Ishikawa (cell line): ENCODE results near the gene ATP6V1G2.

Source experiments
- CEBPB ChIP-seq: IDR thresholded peaks from 2 replicates; pipeline ENCODE4 v1.6.1; 2012
- CREB1 ChIP-seq: IDR thresholded peaks from 2 replicates; pipeline ENCODE4 v1.6.1; 2012; ENCODE audit warnings: low read depth
- EGR1 ChIP-seq: IDR thresholded peaks from 2 replicates; pipeline ENCODE4 v1.6.1; 2012
- EP300 ChIP-seq: IDR thresholded peaks from 2 replicates; pipeline ENCODE4 v1.6.1; 2012; ENCODE audit warnings: borderline replicate concordance
- FOXM1 ChIP-seq: IDR thresholded peaks from 2 replicates; pipeline ENCODE4 v1.6.1; 2012; ENCODE audit warnings: low read depth, borderline replicate concordance
- MAX ChIP-seq: IDR thresholded peaks from 2 replicates; pipeline ENCODE4 v1.6.1; 2012
- NFIC ChIP-seq: IDR thresholded peaks from 2 replicates; pipeline ENCODE4 v1.6.1; 2012
- RAD21 ChIP-seq: IDR thresholded peaks from 2 replicates; pipeline ENCODE4 v1.6.1; 2012; ENCODE audit warnings: low read depth
- REST ChIP-seq: IDR thresholded peaks from 2 replicates; pipeline ENCODE4 v1.6.1; 2012; ENCODE audit warnings: low read depth, mild to moderate bottlenecking
- TAF1 ChIP-seq: IDR thresholded peaks from 2 replicates; pipeline ENCODE4 v1.6.1; 2012; ENCODE audit warnings: low read depth, mild to moderate bottlenecking
- TCF12 ChIP-seq: IDR thresholded peaks from 2 replicates; pipeline ENCODE4 v1.6.1; 2012; ENCODE audit warnings: low read depth
- TEAD4 ChIP-seq: IDR thresholded peaks from 2 replicates; pipeline ENCODE4 v1.6.1; 2012
- USF1 ChIP-seq: IDR thresholded peaks from 2 replicates; pipeline ENCODE4 v1.6.1; 2012
- YY1 ChIP-seq: IDR thresholded peaks from 2 replicates; pipeline ENCODE4 v1.6.1; 2012; ENCODE audit warnings: low read depth
- ZBTB7A ChIP-seq: IDR thresholded peaks from 2 replicates; pipeline ENCODE4 v1.6.1; 2012; ENCODE audit warnings: low read depth

The ATP6V1G2 gene

GRCh38 chr6:31557443-31558317, 11.3 kb upstream of the ATP6V1G2 start:
- no peak for TF ChIP-seq RAD21

- TF ChIP-seq EGR1 (no peak), USF1 (no peak), TAF1 (no peak), YY1 (no peak), FOXM1 (no peak), NFIC (no peak), ZBTB7A (no peak), REST (no peak), RAD21 (no peak), TEAD4 (no peak), TCF12 (no peak), EP300 (no peak), MAX (no peak), CEBPB (no peak)
Observed at GRCh38 chr6:31556307-31556706, 9.9 kb upstream of the ATP6V1G2 start.

GRCh38 chr6:31551371-31551770, 5.0 kb upstream of the ATP6V1G2 start:
- peak; percentile 23; the same call in 1 of the 2 replicates for TF ChIP-seq RAD21

- TF ChIP-seq TEAD4 (no peak), CEBPB (no peak)
Observed at GRCh38 chr6:31548544-31548873, 2.1 kb upstream of the ATP6V1G2 start.

- TF ChIP-seq MAX: no peak
- TF ChIP-seq TEAD4: no peak
- no peak for TF ChIP-seq CREB1
- no peak for TF ChIP-seq CEBPB
- TF ChIP-seq RAD21: no peak
- TF ChIP-seq EP300: no peak
Observed at GRCh38 chr6:31547727-31548543, 1.5 kb upstream of the ATP6V1G2 start.

GRCh38 chr6:31546958-31547726, 734 bp upstream of the ATP6V1G2 start, which contains the start of gene NFKBIL1:
Gene NFKBIL1 (plus strand): TSS chr6:31547608. CDS start chr6:31547695, 87 bp downstream.
- TF ChIP-seq TCF12 (peak; percentile 51; the same call in 1 of the 2 replicates), TEAD4 (no peak), CEBPB (0 out of 2 replicates have a peak, but pooled peaks have one; percentile 29), REST (no peak), MAX (peak; percentile 56), YY1 (peak; percentile 76), NFIC (peak; percentile 50), FOXM1 (no peak), ZBTB7A (peak; percentile 66; the same call in 1 of the 2 replicates), EP300 (no peak), RAD21 (no peak), CREB1 (peak; percentile 89), EGR1 (no peak), TAF1 (peak; percentile 37), USF1 (no peak)
